Posterior cingulate gyrus (tissue), 11 donors: Measurements from ENCODE around the gene SRPK2.
"Not testable (repeated sequence)": the region's sequence is repeated elsewhere in the genome, so short reads cannot be mapped to it uniquely, and the experiment has no call there.

Experiments
- DNase-seq, 10 donors: peaks; one replicate each; pipeline versions ENCODE4 v3.0.0 to v3.0.0-alpha.2; 2020 to 2021; ENCODE audit warnings: mixed read lengths in 3 of 10
- intact Hi-C: fragments of 100-400 bp; cut with DNase I; formaldehyde crosslinking; loops from one replicate; pipeline ENCODE4 v1.15.1; 2023

The SRPK2 gene

GRCh38 chr7:105278565-105278964 is 110.2 kb downstream of the SRPK2 start:
- no peak for DNase-seq
- intact Hi-C loops, result no loop called here

- DNase-seq, result no peak
- intact Hi-C loops, result no loop called here
Measured at GRCh38 chr7:105277341-105277740, 111.4 kb downstream of the SRPK2 start.

- DNase-seq, result no peak
Measured at GRCh38 chr7:105270117-105270516, 118.6 kb downstream of the SRPK2 start.

GRCh38 chr7:105269397-105269796 is 119.3 kb downstream of the SRPK2 start:
- no peak for DNase-seq
- intact Hi-C loops, result loop anchor here (10.0 kb wide), 1 partner anchor 65 kb away; no protein-coding TSS in a partner anchor

More at GRCh38 chr7:105270117-105270516, 118.6 kb downstream of the SRPK2 start:
- intact Hi-C loops, result no loop called here

GRCh38 chr7:105268511-105269392 is 120.0 kb downstream of the SRPK2 start:
- intact Hi-C loops, result loop anchor here (10.0 kb wide), 1 partner anchor 64 kb away; no protein-coding TSS in a partner anchor
- DNase-seq, result no peak

- intact Hi-C loops, result loop anchor here (10.0 kb wide), 1 partner anchor 63 kb away; no protein-coding TSS in a partner anchor
- DNase-seq, result no peak
Measured at GRCh38 chr7:105268056-105268455, 120.7 kb downstream of the SRPK2 start.

- intact Hi-C loops, result loop anchor here (10.0 kb wide), 1 partner anchor 62 kb away; no protein-coding TSS in a partner anchor
Measured at GRCh38 chr7:105267244-105267643, 121.5 kb downstream of the SRPK2 start.

GRCh38 chr7:105264707-105265106 is 124.0 kb downstream of the SRPK2 start:
- DNase-seq, result no peak
- intact Hi-C loops, result loop anchor here (10.0 kb wide), 1 partner anchor 60 kb away; no protein-coding TSS in a partner anchor

More at GRCh38 chr7:105267244-105267643, 121.5 kb downstream of the SRPK2 start:
- DNase-seq, result no peak

- intact Hi-C loops, result loop anchor here (10.0 kb wide), 1 partner anchor 57 kb away; no protein-coding TSS in a partner anchor
- DNase-seq, result no peak
Measured at GRCh38 chr7:105261689-105262088, 127.0 kb downstream of the SRPK2 start.

- not testable (repeated sequence) for DNase-seq
- intact Hi-C loops, result loop anchor here (10.0 kb wide), 1 partner anchor 56 kb away; no protein-coding TSS in a partner anchor
Measured at GRCh38 chr7:105260201-105260871, 128.4 kb downstream of the SRPK2 start.

- intact Hi-C loops, DNase-seq: not testable (repeated sequence)
Measured at GRCh38 chr7:105258919-105259318, 129.8 kb downstream of the SRPK2 start.

- intact Hi-C loops, result no loop called here
- DNase-seq, result no peak
Measured at GRCh38 chr7:105257338-105257737, 131.4 kb downstream of the SRPK2 start.

GRCh38 chr7:105256761-105257231 is 131.9 kb downstream of the SRPK2 start:
- intact Hi-C loops, result no loop called here

GRCh38 chr7:105250706-105251105 is 138.0 kb downstream of the SRPK2 start:
- intact Hi-C loops, result no loop called here

More at GRCh38 chr7:105256761-105257231, 131.9 kb downstream of the SRPK2 start:
- no peak for DNase-seq

GRCh38 chr7:105250239-105250638 is 138.5 kb downstream of the SRPK2 start:
- intact Hi-C loops, result no loop called here
- no peak for DNase-seq

More at GRCh38 chr7:105250706-105251105, 138.0 kb downstream of the SRPK2 start:
- DNase-seq, result no peak

GRCh38 chr7:105249216-105249615 is 139.5 kb downstream of the SRPK2 start:
- intact Hi-C loops, result no loop called here
- DNase-seq, result no peak

- DNase-seq, result no peak
- intact Hi-C loops, result no loop called here
Measured at GRCh38 chr7:105246679-105247078, 142.0 kb downstream of the SRPK2 start.

- intact Hi-C loops, result no loop called here
- no peak for DNase-seq
Measured at GRCh38 chr7:105246256-105246655, 142.5 kb downstream of the SRPK2 start.

- no peak for DNase-seq
- intact Hi-C loops, result no loop called here
Measured at GRCh38 chr7:105245398-105246114, 143.2 kb downstream of the SRPK2 start.

- no peak for DNase-seq
- intact Hi-C loops, result no loop called here
Measured at GRCh38 chr7:105244594-105244993, 144.1 kb downstream of the SRPK2 start.
